SJCRH30 (cell line): ENCODE measurements around the gene GAL3ST3. TPM values are rescaled to one million over a fixed set of nuclear protein-coding genes. Genes with fewer than 3 reads are reported as not detected.

ENCODE experiments used
- DNase-seq, 2 experiments: peaks; one replicate each; pipeline ENCODE4 v3.0.0-alpha.2; 2015 to 2020
- H3K27ac ChIP-seq: fragments of 250-450 bp; sonication (Bioruptor Pico); 2 replicates; pipeline ENCODE4 v1.5.1; 2020; ENCODE audit warnings: mild to moderate bottlenecking, moderate library complexity
- H3K27me3 ChIP-seq: fragments of 250-450 bp; sonication (Bioruptor Pico); 2 replicates; pipeline ENCODE4 v1.5.1; 2020; ENCODE audit warnings: mild to moderate bottlenecking, moderate library complexity
- H3K36me3 ChIP-seq: fragments of 250-450 bp; sonication (Bioruptor Pico); 2 replicates; pipeline ENCODE4 v1.5.1; 2020; ENCODE audit warnings: mild to moderate bottlenecking, moderate library complexity
- H3K4me1 ChIP-seq: fragments of 250-450 bp; sonication (Bioruptor Pico); 2 replicates; pipeline ENCODE4 v1.5.1; 2020; ENCODE audit warnings: mild to moderate bottlenecking, moderate library complexity
- H3K4me3 ChIP-seq: fragments of 250-450 bp; sonication (Bioruptor Pico); 2 replicates; pipeline ENCODE4 v1.5.1; 2020; ENCODE audit warnings: mild to moderate bottlenecking, moderate library complexity
- H3K9me3 ChIP-seq: fragments of 250-450 bp; sonication (Bioruptor Pico); replicated peaks from 2 replicates; pipeline ENCODE4 v1.5.1; 2020; ENCODE audit warnings: mild to moderate bottlenecking, moderate library complexity
- total RNA-seq: library from RNA; depleted of rRNA; stranded (reverse); fragments of >200 nt; shearing (Covaris generic); gene quantifications from 2 replicates; pipeline ENCODE4 v1.2.3, GENCODE V29; 2014; rRNA removed

The GAL3ST3 gene
- total RNA-seq, 1 experiment from 2014 or later = not detected

DNA sequence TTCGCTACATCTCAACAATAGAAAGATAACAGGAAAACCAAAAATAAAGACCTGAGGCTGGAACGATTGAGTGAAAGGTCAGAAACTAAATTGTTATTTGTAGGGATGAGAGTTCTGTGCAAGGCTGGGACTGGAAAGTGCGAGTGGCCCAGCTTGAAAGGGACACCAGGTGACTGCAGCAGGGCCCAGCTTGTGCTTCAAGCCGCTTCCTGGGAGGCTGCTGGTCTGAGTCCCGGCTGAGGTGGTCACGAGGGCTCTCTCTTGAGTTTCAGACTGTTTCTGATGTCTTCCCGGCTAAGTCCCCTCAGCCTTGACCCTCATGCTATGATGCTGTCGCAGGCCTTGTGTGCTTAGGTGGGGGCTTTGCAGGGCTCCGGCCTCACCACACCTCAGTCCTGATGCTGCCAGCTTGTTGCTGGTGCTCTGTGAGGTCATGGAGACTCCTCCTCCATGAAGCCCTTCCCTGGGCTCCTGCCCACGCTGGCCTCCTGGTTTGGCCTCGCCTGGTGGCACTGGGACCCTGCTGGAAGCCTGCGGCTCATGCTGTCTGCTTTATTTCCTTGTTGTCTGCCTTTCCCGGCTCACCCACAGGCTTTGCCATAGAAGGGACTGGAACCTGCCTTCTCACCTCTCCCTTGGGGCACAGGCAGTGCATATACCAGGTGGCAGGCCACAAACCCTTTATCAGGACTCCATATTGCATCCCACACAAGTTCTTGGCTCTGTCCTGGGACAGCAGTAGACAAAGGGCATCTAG is 42.6 kb downstream of the GAL3ST3 start:
- no peaks in the 10 kb centered on the region for H3K9me3 ChIP-seq
- H3K27me3 ChIP-seq = no peaks in the 10 kb centered on the region
- H3K27ac ChIP-seq = no peak overlapping the region
- H3K4me3 ChIP-seq = no peak overlapping the region
- DNase-seq = no peak
- H3K4me1 ChIP-seq = peaks cover 25% of the 10 kb centered on the region
- H3K36me3 ChIP-seq = peaks cover 13% of the 10 kb centered on the region

DNA sequence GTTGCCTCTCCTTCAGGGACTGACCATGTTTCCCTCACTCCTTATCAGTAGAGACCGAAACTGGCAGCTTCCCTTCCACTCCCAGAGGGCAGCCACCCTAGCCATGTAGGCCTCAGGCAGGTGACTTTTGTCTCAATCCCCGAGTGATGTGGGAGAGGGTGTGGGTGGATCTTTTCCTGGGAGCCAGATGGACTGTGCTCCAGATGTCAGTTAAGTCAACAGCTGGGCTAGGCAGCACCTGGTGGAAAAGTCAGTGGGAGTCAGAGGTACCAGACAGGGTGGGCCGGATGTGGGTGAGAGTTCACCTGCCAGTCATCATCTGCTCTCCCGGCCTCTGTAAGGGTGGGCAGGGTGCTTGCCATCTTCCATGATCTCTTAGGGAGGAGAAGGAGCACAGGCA is 44.8 kb downstream of the GAL3ST3 start:
- no peak for DNase-seq
- Histone ChIP-seq H3K4me3 (no peak overlapping the region), H3K36me3 (peaks cover 22% of the 10 kb centered on the region)

DNA sequence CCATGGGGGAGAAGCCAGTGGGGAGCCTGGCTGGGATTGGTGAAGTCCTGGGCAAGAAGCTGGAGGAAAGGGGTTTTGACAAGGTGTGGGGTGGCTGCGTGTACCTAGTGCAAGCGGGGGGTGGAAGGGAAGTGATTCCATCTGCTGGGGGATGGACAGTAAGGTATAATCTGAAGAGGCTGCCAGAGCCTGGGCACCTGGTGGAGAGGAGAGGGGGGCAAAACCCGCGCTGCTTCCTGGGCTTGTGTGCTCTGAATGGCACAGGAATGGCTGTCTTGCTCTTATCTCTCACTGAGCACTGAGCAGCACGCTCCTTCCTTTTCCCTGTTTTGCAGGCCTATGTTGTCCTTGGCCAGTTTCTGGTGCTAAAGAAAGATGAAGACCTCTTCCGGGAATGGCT is 45.7 kb downstream of the GAL3ST3 start:
- Histone ChIP-seq H3K27ac (peak overlapping the region; percentile 81; the same call in 1 of the 2 replicates), H3K4me1 (peaks cover 16% of the 10 kb centered on the region), H3K27me3 (no peaks in the 10 kb centered on the region), H3K4me3 (peak overlapping the region; percentile 80), H3K9me3 (no peaks in the 10 kb centered on the region), H3K36me3 (peaks cover 30% of the 10 kb centered on the region)
- no peak for DNase-seq

More for the DNA sequence above, 44.8 kb downstream of the GAL3ST3 start:
- Histone ChIP-seq H3K9me3 (no peaks in the 10 kb centered on the region), H3K27ac (no peak overlapping the region), H3K4me1 (peaks cover 25% of the 10 kb centered on the region), H3K27me3 (no peaks in the 10 kb centered on the region)

DNA sequence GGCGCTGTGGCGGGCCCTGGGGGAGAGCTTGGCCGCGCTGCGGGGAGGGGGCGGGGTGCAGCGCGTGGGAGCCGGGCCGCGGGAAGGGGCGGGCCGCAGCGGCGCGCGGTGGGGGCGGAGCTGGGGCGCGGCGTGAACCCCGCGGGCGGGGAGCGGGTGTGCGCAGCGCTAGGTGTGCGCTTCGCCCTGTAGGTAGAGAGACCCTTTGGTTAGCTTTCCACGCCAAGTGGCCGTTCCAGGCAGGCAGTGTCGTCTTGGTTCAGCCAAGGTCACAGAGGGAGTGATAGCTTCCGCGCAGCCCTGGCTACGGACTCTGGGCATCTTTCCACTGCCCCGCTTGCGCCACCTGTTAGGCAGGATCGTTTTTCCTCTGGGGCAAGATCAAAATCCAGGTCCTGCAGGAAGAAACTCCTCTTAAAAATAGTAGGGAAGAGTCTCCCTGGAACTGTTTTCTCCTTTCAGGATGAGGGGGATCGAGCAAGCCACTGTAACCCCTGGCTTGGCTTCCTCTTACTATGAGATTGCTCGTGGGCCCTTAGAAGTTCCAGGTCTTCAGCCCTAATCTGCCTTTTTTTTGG is 46.2 kb downstream of the GAL3ST3 start:
- Histone ChIP-seq H3K9me3 (no peaks in the 10 kb centered on the region), H3K27me3 (no peaks in the 10 kb centered on the region), H3K27ac (peak overlapping the region; percentile 81), H3K4me3 (peak overlapping the region; percentile 80), H3K36me3 (peaks cover 31% of the 10 kb centered on the region), H3K4me1 (peaks cover 10% of the 10 kb centered on the region)
- peak; percentile 39 to 59 for DNase-seq

DNA sequence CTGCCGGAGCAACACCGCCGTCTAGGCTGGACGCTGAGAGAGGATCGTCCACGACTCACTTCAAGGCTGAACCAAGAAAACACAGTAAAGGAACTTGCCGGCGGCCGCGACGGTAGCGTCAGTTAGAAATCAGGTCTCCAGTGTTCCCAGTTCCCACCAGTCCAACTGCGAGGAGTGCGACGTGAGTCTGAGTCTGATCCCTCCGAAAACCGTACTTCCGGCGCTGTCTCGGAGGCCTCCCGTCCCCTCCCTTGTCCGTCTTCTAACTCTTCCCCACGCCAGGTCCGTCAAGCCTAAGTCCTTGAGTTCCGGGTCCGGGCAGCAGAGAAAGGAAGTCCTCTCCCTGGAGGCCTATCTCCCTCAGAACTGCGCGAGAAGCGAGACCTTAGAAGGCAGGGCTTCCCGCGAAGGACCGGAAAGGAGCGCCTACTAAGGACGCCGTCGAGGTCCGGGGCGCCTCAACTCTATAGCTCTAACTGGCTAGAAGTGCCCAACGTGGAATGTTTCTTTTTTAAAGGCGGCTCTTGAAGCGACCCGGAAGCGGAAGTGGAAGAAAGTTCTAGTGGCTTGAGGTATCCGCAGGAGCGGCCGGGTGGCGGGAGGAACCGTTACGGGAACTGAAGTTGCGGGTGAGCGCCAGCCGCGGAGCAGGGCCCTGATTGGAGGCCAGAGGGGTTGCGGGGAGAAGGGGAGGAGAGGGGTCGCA is 46.9 kb downstream of the GAL3ST3 start, which contains the start of the genes BANF1 and EIF1AD:
BANF1 (plus strand) TSS at position 562 of the 706 bp plus-strand sequence. CDS start 748 bp downstream, outside the sequence.
EIF1AD (minus strand) TSS at position 216 of the 706 bp plus-strand sequence. CDS start 1,768 bp downstream, outside the sequence.
- Histone ChIP-seq H3K36me3 (peaks cover 36% of the 10 kb centered on the region), H3K27me3 (no peaks in the 10 kb centered on the region), H3K27ac (peak within 1 kb of the TSS; percentile 81), H3K9me3 (no peaks in the 10 kb centered on the region), H3K4me3 (peak within 1 kb of the TSS; percentile 80), H3K4me1 (peaks cover 4% of the 10 kb centered on the region)
- peak; percentile 95 to 99 for DNase-seq

DNA sequence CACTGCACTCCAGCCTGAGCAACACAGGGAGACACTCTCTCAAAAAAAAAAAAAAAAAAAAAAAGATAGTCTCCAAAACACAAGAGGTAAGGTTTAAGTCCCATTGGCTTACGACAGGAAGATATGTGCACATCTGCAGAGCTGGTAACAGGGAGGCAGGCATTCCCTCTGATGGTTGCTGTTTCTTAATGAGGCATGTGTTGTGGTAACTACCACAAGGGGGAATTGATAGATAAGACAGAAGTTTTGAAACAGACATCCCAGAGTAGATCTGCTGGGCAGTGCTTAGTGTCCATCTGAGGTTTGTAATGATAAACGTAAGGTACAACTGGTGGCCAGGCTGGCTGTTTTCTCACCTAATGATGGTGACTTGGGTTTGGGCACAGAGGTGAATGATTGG is 51.7 kb downstream of the GAL3ST3 start:
- Histone ChIP-seq H3K9me3 (no peaks in the 10 kb centered on the region), H3K4me3 (no peak overlapping the region), H3K27ac (no peak overlapping the region), H3K4me1 (no peaks in the 10 kb centered on the region), H3K36me3 (peaks cover 27% of the 10 kb centered on the region), H3K27me3 (no peaks in the 10 kb centered on the region)
- no peak for DNase-seq

DNA sequence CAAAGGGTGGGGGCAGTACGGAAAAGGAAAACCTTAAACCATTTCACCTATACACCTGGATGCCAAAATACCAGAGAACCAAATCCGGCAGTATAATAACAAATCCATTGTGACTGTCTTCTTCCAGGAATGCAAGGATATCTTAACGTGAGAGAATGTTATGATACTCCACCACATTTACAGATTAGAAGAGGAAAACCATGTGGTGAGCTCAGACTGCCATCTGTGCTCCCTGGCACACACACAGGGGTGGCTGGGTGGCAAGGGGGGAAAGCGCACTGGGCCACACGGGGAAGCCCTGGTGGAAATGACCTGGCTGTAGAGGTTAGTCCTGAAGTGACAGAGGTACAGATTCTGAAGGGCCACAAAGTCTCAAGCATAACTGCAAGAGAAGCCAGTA is 56.9 kb downstream of the GAL3ST3 start:
- no peaks in the 10 kb centered on the region for H3K9me3 ChIP-seq
- no peak for DNase-seq
- H3K36me3 ChIP-seq = peaks cover 4% of the 10 kb centered on the region; the same call in 1 of the 2 replicates
- no peak overlapping the region for H3K4me3 ChIP-seq
- H3K27me3 ChIP-seq = no peaks in the 10 kb centered on the region
- no peaks in the 10 kb centered on the region for H3K4me1 ChIP-seq
- H3K27ac ChIP-seq = no peak overlapping the region

Other genes with a start within 250 kb of the GAL3ST3 start
- 0.04 TPM in 1 of 2 replicates, not detected in the other for gene SNX32, start 215.2 kb downstream of the GAL3ST3 start, total RNA-seq
- gene CFL1, start 191.0 kb downstream of the GAL3ST3 start, total RNA-seq = 743 and 763 TPM in 2 replicates
- 31.1 and 35.1 TPM in 2 replicates for gene MUS81, start 188.7 kb downstream of the GAL3ST3 start, total RNA-seq
- 21.5 and 23.9 TPM in 2 replicates for gene EFEMP2, start 176.4 kb downstream of the GAL3ST3 start, total RNA-seq
- gene CTSW, start 169.3 kb downstream of the GAL3ST3 start, total RNA-seq = not detected in 2 replicates
- gene FIBP, start 160.7 kb downstream of the GAL3ST3 start, total RNA-seq = 64.3 and 68.1 TPM in 2 replicates
- 25.2 and 30.6 TPM in 2 replicates for gene CCDC85B, start 158.5 kb downstream of the GAL3ST3 start, total RNA-seq
- gene FOSL1, start 148.8 kb downstream of the GAL3ST3 start, total RNA-seq = 1.5 and 1.9 TPM in 2 replicates
- 9.2 and 10.3 TPM in 2 replicates for gene C11orf68, start 130.1 kb downstream of the GAL3ST3 start, total RNA-seq
- gene DRAP1, start 129.7 kb downstream of the GAL3ST3 start, total RNA-seq = 72.7 and 77.7 TPM in 2 replicates
- not detected in 2 replicates for gene TSGA10IP, start 103.7 kb downstream of the GAL3ST3 start, total RNA-seq
- 52.3 and 63.5 TPM in 2 replicates for gene SART1, start 87.4 kb downstream of the GAL3ST3 start, total RNA-seq
- 52.9 and 55.1 TPM in 2 replicates for gene EIF1AD, start 47.0 kb downstream of the GAL3ST3 start, total RNA-seq
- gene BANF1, start 46.7 kb downstream of the GAL3ST3 start, total RNA-seq = 181 and 199 TPM in 2 replicates
- gene CST6, start 37.2 kb downstream of the GAL3ST3 start, total RNA-seq = not detected in 2 replicates
- 0.24 and 0.51 TPM in 2 replicates for gene CATSPER1, start 22.7 kb downstream of the GAL3ST3 start, total RNA-seq
- 163 and 169 TPM in 2 replicates for gene SF3B2, start 3.2 kb upstream of the GAL3ST3 start, total RNA-seq
- gene PACS1, start 21.1 kb upstream of the GAL3ST3 start, total RNA-seq = 11.8 and 12.5 TPM in 2 replicates
- gene KLC2, start 208.5 kb upstream of the GAL3ST3 start, total RNA-seq = 6.8 and 9.0 TPM in 2 replicates
- gene RAB1B, start 219.5 kb upstream of the GAL3ST3 start, total RNA-seq = 82.0 and 83.2 TPM in 2 replicates
- 4.5 and 5.8 TPM in 2 replicates for gene CNIH2, start 229.0 kb upstream of the GAL3ST3 start, total RNA-seq
- 43.6 and 44.9 TPM in 2 replicates for gene YIF1A, start 240.0 kb upstream of the GAL3ST3 start, total RNA-seq
- not detected in 2 replicates for gene TMEM151A, start 242.7 kb upstream of the GAL3ST3 start, total RNA-seq